Measurements from ENCODE around the gene TM4SF20. TPM values are rescaled to one million over a fixed set of nuclear protein-coding genes. Genes with fewer than 3 reads are reported as not detected.

The TM4SF20 gene
- total and polyA plus RNA-seq, 8 donors, result 2.8 TPM; not detected in 7

DNA sequence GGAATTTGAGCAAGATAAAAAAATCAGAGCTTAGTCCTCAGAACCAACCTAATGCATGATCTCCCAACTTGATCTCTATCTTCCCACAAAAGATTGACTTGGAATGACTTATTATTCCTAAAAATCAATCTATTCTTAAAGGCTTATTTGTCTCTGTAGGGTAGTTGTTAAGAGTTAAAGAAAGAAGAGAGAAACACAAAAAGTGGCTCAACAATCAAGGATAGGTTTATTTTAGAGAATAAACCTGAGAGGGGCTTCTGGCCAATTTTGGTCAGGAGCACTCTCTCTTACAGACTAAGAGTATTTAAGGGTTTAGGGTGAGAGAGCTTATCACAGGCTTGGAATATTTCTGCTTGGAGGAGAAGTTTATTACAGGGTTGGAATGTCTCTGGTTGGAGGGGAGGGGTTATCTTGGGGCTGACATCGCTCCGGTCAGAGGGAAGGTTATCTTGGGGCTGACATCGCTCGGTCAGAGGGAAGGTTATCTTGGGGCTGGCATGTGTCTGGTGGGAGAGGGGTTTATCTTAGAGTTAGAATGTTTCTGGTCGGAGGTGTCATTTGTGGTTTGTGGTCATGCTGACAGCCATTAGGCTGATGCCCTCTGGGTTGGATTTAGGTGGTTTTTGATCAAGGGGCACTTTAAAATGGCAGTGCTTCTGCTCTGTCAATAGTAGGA, 56.4 kb downstream of the TM4SF20 start:
- no peaks in the 10 kb centered on the region for H3K9me3 ChIP-seq
- DNase-seq, result no peak
- no peaks in the 10 kb centered on the region for H3K27me3 ChIP-seq
- no peak overlapping the region for H3K4me3 ChIP-seq
- no peaks in the 10 kb centered on the region for H3K36me3 ChIP-seq
- intact Hi-C loops (cut with DNase I; ENCODE audit: low total_unique reads), result no loop called here
- H3K4me1 ChIP-seq, result peaks cover 5 to 27% (median 17%) of the 10 kb centered on the region in 4 donors
- no peak for TF ChIP-seq POLR2A (IDR thresholded peaks at IDR 0.05)
- TF ChIP-seq EP300 (IDR thresholded peaks at IDR 0.05), result no peak
- no peak for TF ChIP-seq POLR2AphosphoS5 (IDR thresholded peaks at IDR 0.05)
- TF ChIP-seq CTCF (IDR thresholded peaks at IDR 0.05), result no peak
- 71 to 85% (median 80%) methylated on average over 5 of the region's 5 CpGs for WGBS, 5 donors
- no peak overlapping the region for H3K27ac ChIP-seq

- DNase-seq, result no peak
- H3K4me3 ChIP-seq, result no peak overlapping the region
- TF ChIP-seq CTCF (IDR thresholded peaks at IDR 0.05), result no peak
- TF ChIP-seq EP300 (IDR thresholded peaks at IDR 0.05), result no peak
- no peak for TF ChIP-seq POLR2A (IDR thresholded peaks at IDR 0.05)
- TF ChIP-seq POLR2AphosphoS5 (IDR thresholded peaks at IDR 0.05), result no peak
- no peaks in the 10 kb centered on the region for H3K36me3 ChIP-seq
- 90 to 95% (median 92%) methylated on average over 27 to 33 of the region's 33 CpGs for WGBS, 5 donors
- intact Hi-C loops (cut with DNase I; ENCODE audit: low total_unique reads), result no loop called here
- H3K9me3 ChIP-seq, result no peaks in the 10 kb centered on the region
- no peak overlapping the region for H3K27ac ChIP-seq
- no peaks in the 10 kb centered on the region for H3K27me3 ChIP-seq
- peaks cover 0 to 7% (median 5%) of the 10 kb centered on the region in 4 donors for H3K4me1 ChIP-seq
Measured at GRCh38 chr2:227320305-227321094, 58.6 kb downstream of the TM4SF20 start.

DNA sequence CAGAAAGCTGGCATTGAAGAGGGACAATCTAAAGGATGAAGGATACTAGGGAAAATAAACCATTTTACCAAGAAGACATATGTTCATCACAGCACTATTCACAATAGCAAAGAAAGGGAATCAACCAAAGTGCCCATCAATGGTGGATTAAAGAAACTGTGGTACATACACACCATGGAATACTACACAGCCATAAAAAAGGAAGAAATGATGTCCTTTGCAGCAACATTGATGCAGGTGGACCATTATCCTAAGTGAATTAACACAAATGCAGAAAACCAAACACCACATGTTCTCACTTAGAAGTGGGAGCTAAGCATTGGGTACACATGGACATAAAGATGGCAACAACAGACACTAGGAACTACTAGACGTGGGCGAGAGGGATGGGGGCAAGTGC, 61.3 kb downstream of the TM4SF20 start:
- Histone ChIP-seq H3K36me3 (no peaks in the 10 kb centered on the region), H3K27ac (no peak overlapping the region), H3K4me1 (no peaks in the 10 kb centered on the region), H3K9me3 (no peaks in the 10 kb centered on the region), H3K27me3 (no peaks in the 10 kb centered on the region), H3K4me3 (no peak overlapping the region)
- TF ChIP-seq POLR2AphosphoS5 (IDR thresholded peaks at IDR 0.05), result no peak
- TF ChIP-seq EP300 (IDR thresholded peaks at IDR 0.05), result no peak
- TF ChIP-seq CTCF (IDR thresholded peaks at IDR 0.05), result no peak
- TF ChIP-seq POLR2A (IDR thresholded peaks at IDR 0.05), result no peak
- intact Hi-C loops (cut with DNase I; ENCODE audit: low total_unique reads), result no loop called here
- DNase-seq, result no peak
- WGBS, 5 donors, result 92 to 98% (median 96%) methylated on average over 2 of the region's 2 CpGs

DNA sequence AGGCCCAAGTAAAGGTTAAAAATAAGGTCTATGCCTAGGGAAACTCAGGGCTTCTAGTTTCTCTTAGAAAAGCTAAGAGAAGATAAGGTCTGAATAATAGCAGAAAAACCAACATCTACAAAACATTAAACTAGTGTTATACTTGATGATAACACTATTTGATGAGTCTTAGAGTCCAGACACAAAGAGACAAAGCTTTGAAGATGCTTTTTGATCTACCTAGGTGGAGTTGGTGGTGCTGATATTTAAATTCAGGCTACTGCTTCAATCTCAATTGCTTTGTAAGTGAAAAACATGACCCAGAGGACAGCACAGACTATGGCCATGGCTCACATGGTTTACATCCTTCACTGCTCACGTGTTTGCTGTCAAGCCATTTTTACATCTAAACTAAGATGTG, 65.8 kb downstream of the TM4SF20 start:
- 86 to 92% (median 89%) methylated on average over 1 of the region's 1 CpG for WGBS, 5 donors
- TF ChIP-seq POLR2AphosphoS5 (IDR thresholded peaks at IDR 0.05) (no peak), POLR2A (IDR thresholded peaks at IDR 0.05) (no peak), EP300 (IDR thresholded peaks at IDR 0.05) (no peak), CTCF (IDR thresholded peaks at IDR 0.05) (no peak)
- no peak overlapping the region for H3K4me3 ChIP-seq
- no peaks in the 10 kb centered on the region for H3K27me3 ChIP-seq
- H3K9me3 ChIP-seq, result no peaks in the 10 kb centered on the region
- intact Hi-C loops (cut with DNase I; ENCODE audit: low total_unique reads), result no loop called here
- no peak overlapping the region for H3K27ac ChIP-seq
- no peaks in the 10 kb centered on the region for H3K36me3 ChIP-seq
- no peak for DNase-seq
- H3K4me1 ChIP-seq, result no peaks in the 10 kb centered on the region

Measured in stomach (tissue), 9 donors.